COLO829 (cell line): ENCODE measurements around the gene TEAD2.

Experiments
- DNase-seq: peaks from one replicate; pipeline ENCODE4 v3.0.0; 2012; ENCODE audit warnings: low spot score

TEAD2 gene

DNA sequence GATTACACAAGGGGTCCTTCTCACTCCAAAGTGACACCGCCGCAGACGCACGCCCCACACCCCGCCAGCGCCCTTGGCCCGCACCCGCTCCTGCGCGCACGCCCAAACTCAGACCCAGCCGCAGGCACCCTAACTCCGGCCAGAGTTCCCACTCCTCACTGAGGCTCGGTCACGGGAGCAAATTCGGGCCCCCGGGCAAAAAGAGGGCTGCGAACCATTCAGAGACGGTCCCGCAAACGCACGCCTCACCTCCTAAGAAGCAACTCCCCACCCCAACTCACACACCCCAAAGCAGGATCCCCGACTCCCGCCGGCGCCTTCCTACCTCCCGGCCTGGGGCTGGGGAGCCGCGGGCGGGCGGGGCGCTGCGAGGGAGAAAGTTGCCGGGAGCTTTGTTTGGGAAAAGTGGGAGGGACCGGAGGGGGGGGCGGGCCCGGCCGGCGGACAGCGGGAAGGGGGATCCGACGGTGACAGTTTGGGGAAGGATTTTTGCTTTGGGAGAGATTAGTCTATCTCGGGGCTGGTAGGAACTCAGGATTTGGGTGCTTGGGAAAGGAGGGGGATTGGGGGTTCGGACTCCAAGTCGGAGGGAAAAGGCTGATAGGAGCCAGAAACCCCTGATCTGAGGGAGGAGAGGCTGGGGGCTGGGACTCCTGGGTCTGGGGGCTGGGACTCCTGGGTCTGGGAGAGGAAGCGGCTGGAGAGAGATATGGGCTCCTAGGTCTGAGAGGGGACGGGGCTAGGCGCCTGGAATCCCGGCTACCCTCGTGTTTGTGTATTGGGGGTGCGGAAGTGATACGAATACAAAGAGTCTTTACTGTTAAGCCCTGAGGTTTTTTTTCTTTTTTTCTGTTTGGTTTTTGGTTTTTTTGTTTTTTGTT is at the start of gene TEAD2:
TEAD2 (minus strand) TSS at position 369 of the 881 bp plus-strand sequence. CDS start 2,341 bp downstream, outside the sequence.
- DNase-seq, result peak; percentile 51

DNA sequence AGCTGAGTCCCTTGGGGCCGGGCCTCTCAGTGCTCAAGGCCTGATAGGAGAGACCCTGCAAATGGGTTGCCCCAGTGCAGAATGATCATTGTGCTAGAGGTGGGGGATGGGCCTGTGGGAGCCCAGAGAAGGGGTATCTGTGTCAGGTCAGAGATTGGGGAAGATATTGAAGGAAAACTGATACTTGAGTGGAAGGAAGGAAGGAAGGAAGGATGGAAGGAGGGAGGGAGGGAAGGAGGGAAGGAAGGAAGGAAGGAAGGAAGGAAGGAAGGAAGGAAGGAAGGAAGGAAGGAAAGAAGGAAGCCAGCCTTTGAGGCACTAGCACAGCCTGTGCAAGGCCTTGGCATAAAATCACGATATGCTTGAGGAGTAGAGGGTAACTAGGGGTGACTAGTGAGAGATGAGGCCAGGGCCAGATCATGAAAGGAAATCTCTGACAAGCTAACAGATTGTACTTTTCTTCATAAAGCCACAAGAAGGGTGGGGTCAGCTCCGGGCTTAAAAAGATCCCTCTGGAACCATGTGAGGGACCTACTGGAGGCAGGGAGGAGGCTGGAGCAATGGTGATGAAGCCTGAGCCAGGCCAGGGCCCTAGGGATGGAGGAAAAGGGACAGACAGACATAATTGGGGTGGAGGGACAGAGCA is 49.6 kb upstream of the TEAD2 start:
- DNase-seq, result no peak

DNA sequence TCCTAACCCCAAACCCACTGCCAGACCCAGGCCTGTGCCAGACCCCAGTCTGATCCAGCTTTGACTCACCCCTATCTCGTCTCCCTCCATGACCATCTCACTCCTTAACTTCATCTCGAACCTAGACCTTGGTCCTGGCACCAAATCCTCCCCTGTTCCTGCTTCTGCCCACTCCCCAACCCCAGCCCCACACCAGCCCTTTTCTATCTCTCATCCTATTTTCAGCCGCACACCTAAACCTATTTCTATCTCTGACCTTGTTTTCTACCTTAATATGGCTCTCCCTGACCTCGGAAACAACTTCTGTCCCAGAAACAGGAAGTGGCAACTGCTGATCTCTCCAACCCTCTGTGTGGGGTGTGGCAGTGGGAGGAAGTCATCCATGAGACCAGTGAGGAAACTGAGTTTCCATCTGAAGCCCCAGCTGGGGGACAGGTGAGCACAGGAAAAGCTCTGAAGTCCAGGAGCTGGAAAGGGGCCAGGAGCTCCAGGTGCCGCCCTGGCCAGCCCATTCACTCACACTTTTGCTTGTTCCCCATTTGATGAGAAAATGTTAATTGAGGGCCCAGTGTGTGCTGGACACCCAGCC is 47.3 kb upstream of the TEAD2 start:
- DNase-seq, result no peak

DNA sequence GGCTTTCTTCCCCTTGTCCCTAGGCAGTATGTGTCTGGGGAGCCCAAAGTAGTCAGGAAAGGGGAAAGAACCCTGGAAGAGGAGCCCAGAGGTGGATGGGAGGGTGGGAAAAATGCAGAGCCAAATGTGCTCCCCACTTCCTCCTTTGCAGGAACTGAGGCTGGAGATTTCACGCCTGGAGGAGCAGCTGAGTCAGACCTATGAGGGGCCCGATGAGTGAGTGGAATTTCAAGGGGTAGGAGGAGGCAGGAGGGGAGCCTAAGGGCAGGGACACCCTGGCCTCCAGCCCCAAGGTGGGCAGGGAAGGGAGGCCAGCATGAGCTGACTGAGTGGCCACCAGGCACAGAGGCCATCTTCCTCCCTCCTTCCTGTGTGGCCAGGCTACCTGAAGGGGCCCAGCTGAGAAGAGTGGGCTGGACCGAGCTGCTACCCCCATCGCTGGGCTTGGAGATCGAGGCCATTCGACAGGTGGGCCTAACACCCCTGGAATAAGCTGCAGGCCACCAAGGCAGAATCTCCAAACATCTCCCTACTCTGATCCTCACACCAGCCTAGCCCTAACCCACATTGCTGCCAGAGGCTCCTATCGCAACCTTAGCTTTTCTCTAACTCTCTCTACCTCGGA is 46.7 kb upstream of the TEAD2 start:
- DNase-seq, result no peak

DNA sequence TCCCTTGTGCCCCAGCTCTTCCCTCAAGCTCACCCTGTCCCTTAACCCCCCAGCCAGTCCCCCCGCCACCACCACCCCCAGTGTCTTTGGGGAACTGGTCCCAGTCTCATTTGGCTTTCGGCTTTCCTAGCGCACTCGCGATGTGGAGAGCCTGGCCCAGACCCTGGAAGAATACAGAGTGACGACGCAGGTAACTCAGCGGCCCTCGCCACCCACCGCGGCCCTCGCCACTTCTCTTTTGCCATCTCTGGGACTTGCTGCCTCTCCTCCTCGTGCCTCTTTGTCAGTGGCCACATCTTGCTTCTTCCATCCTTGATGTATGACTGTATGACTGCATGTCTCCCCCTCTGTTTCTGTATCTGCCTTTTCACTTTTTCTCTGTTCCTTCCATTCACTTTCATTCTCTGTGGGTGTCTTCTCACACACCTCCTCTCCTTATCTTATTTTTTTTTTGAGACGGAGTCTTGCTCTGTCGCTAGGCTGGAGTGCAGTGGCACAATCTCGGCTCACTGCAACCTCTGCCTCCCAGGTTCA is 45.3 kb upstream of the TEAD2 start:
- DNase-seq, result no peak

DNA sequence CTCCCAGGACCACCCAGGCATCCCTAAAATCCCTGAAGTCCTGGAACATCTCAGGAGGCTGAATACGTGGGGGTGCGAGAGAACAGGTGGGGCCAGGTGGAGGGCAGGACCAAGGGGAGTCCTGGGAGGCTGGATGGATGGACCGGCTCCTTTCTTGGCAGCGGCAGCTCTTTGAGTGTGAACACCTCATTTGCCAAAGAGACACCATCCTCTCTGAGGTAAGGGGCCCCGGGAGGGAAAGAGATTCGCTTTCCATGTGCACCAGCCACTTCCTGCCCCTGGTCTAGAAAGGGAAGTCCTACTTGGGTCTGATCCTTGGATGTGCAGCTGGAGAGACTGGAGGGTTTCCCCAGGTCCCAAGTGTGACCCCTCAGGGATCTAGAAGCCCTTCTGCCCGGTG is 44.9 kb upstream of the TEAD2 start:
- DNase-seq, result no peak

DNA sequence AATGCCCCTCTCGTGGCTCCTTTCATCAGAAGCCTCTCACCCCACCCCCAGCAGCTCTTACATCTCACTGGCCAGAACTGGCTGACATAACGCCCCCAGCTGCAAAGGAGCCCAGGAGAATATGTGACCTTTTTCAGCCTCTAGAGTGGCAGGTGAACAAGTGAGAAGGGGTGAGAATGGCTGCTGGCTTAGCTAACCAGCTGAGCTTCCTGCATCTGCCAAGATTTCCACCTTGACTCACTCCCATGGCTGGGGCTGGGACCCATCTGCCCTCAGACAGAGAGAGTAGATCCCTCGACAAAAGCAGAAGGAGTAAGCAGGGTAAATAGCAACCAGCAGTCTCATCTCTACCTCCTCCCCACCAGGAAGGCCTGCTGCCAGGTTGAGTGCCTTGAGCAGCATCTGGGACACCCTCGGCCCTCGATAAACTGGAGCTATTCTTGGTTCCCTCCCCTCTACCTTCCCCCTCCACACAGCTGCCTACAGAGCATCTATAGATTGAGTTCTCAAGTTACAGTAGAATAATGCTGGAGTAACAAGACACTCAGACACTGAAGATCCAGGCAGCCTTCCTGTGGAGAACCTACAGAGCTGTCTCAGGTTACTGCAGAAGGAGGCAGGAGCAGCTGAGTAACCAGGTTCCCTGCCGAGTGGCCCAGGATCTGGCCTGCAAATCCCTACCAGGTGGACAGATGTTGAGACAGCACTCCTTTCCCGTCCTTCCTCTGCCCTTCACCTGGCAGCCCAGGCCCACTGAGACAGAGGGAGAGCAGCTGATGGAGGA is 41.4 kb upstream of the TEAD2 start:
- no peak for DNase-seq

DNA sequence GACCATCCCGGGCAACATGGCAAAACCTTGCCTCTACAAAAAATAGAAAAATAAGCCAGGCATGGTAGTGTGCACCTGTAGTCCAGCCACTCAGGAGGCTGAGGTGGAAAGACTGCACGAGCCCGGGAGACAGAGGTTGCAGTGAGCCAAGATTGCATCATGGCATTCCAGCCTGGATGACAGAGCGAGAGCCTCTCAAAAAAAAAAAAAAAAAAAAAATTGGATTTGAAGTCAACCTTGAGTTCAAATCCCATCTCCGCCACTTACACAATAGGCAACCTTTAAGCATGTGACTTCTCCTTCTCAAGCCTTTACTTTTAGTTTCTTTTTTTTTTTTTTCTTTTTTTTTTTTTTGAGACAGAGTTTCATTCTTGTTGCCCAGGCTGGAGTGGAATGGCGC is 37.8 kb upstream of the TEAD2 start:
- DNase-seq, result no peak

DNA sequence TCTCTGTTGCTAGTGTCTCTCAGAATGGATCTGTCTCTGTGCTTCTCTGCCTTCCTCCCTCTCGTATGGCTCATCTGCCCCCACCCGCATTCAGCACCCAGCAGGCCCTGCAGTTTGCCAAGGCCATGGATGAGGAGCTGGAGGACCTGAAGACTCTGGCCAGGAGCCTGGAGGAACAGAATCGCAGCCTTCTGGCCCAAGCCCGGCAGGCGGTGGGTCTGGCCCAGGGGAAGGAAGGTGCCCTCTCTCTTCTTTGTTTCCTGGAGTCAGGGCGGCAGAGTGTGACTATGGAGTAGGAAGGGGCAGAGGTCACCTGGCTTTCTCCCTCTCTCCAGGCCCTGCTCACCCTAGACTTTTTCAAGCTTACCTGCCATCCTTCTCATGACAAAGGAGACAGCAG is 36.7 kb upstream of the TEAD2 start:
- no peak for DNase-seq

DNA sequence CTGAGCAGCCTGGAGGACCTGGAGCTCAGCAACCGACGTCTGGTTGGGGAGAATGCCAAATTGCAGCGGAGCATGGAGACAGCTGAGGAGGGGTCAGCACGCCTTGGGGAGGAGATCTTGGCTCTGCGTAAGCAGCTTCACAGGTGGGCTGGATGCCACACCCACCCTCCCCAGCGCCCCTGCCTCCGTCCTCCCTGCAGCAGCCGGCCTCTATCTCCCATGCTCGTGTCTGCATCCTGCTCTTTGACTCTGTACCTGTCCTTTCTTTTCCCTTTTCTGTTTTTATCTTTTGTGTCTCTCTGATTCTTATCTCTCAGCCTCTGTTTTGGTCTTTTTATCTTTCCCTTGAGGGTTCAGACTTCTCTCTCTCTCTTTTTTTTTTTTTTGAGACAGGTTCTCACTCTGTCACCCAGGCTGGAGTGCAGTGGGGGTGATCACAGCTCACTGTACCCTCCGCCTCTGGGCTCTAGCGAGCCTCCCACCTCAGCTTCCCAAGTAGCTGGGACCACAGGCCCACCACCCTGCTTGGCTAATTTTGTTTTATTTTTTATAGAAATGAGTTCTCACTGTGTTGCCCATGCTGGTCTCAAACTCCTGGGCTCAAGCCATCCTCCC is 35.9 kb upstream of the TEAD2 start:
- DNase-seq, result no peak

DNA sequence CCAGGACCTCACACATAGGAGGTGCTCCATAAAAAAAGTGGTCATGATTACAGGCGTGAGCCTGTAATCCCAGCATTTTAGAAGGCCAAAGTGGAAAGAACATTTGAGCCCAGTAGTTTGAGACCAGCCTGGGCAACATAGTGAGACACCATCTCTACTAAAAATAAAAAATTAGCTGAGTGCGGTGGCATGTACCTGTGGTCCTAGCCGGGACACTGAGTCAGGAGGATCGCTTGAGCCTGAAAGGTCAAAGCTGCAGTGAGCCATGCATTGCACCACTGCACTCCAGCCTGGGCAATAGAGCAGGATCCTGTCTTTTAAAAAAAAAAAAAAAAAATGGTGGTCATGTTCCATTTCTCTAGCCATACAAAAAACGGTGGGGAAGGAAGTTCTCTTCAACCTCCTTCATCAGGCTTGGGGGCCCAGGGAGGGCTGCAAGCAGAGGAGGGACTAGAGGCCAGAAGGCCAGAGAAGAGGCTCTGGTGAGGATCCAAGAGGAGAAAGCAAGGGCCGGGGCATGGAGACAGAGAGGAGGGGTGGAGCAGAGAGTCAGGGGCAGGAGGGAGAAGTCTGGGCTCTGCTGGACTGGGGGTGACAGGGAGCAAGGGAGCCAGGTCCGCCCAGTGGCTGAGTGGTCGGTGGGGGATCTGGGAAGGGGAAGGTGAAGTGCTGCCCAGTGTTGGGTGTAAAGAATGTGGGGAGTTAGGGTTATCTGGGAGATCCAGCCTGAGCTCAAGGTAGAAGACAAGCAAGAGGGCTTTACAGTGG is 34.7 kb upstream of the TEAD2 start:
- no peak for DNase-seq

DNA sequence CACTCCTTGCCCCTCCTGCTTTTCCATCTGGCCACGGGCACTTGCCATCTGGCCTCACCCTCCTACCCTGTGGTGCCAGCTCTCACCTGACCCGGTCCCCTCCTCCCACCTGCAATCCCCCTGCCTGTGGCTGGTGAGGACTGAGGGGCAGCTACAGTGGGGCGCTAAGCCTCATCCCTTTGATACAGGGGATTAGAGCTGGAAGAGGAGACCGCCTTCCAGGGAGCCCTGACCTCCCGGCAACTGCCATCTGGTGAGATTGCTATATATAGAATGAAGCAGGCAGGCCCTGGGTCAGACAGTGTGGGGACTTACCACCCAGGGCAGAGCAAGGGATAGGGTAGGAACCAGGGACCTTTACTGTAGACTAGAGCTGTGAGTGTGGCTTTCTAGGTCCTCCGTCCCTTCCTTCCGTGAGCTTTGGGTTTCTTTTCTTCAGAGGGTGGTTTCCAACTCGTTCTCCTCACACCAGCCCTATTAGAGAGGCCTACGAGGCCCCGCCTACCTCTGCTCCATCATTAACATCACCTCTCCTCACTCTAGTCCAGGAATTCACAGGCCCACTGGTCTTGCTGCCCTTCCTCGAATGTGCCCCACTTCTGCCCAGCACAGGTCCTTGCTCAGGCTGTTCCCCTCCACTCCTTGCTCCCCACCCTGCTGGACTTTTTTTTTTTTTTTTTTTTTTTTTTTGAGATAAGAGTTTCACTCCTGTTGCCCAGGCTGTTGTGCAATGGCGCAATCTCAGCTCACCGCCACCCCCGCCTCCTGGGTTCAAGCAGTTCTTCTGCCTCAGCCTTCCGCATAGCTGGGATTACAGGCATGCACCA is 33.6 kb upstream of the TEAD2 start:
- DNase-seq, result no peak

DNA sequence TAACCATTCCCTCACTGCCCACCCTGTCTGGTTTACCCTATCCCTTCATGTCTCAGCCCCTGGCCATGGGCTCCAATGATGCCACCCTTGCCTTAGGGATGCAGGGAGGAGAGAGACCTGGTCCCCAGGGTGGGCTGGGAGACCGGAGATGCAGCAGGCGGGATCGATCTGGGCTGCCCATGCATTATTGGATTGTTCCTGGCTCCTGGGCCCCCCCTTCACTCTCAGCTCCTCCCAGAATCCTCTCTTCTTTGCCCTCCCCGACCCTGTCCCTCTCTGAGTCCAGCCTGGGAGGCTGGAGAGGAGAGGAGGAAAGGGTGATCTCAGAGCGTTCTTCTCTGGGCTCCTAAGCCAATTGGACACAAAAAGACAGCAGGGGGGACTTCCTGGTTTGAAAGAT is 31.7 kb upstream of the TEAD2 start:
- DNase-seq, result no peak

DNA sequence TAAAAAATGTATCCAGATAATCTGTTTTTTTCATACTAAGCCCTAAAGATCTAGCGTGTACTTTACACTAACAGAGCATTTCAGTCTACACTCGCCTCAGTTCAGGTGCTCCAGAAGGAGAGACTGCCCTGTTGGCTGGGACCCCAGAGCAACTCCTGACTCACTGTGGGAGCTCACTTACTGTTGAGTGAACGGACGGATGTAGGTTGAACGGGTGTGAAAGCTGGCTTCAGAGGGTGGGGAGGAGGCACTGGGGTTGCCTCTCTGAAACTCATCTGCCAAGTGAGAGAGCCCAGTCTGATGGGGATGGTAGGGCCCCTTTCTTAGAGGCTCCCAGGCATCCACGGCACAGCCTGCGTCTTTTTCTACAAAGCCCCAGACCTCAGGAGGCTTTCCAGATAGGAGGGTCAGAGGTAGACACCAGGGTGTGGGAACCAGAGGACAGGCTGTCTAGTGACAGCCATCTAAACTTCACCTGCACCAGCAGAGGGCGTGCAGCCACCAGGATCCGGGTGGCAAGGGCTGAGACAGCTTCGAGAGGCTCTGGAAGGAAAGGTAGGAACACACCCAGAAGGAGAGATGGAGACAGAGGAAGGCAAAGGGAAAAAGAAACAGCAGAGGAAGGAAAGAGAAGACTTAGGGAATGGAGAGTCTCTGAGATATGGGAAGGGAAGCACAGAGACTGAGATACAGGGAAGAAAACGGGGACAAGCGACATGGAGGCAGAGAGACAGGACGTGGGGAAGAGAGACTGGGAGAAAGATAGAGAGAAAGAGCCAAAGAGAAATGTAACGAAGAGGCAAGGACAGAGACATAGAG is 29.6 kb upstream of the TEAD2 start:
- peak; percentile 54 for DNase-seq

DNA sequence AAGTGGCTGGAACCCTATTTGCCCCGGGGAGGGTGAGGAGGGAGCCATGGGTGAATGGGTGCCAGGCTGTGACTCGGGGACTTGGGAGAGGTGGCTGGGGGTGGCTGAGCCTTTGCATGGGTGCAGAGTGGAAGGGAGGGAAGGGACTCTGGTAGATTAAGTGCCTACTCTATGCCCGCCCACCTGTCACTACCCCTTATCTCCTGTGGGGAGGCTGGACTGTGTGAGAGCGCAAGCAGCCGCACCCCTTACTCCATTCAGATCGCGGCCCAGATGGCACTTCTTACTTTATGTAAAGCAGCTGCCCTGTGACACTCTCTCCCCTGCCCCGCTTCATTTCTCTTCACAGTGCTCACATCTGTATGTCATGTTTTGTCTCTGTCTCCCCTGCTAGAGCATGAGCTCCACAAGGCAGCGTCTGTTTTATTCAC is 28.7 kb upstream of the TEAD2 start:
- no peak for DNase-seq

DNA sequence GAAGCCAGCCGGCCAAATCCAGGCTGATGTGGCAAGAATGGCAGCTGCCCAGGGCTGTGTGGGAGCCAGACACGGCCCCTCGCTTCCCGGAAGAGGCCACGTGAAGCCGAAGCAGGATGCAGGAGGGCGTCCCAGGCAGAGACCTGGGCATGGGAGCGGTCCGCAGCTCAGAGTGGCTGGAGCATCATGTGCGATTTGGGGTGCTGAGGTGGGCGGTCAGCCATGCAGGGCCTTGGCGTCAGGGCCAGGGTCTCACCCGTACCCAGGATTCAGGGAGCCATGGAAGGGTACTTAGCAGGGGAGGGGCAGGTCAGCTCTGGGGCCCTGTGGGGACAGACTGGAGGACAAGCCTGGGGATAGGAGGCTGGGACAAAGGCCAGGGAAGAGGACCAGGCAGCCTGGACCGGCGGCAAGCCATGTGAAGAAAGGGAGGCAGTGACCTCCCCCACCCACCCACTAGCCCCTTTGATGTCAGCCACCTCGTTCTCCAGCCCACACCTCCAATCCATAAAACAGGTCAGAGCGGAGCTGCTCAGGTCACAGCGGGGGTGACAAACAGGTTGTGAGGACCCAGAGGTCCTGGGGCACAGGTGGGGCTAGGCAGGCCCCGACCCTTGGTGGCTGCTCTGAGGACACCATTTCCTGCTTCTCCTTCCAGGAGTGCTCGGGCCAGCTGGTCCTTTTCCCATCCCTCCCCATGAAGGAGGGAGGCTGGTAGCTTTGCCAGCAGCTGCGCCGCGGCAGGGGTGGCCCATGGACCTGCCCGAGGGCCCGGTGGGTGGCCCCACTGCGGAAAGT is 28.1 kb upstream of the TEAD2 start:
- no peak for DNase-seq

DNA sequence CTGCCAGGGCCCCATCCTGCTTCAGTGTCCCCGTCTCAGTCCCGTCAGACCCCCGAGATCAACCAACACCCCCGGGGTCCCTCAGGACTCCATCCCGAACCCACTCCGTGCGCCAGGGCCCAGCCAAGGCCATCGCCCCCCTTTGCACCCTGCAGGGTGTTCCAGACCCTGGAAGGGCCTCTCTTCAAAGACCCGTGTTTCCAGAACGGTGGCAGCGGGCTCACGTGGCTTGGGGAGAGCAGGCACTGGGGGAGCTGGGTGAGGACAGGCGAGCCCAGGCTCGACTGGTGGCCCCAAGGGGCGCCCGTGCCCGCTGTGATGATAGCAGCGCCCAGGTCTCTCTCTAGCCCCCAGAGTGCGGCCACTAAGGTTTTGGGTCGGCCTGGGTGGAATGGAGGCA is 27.2 kb upstream of the TEAD2 start:
- no peak for DNase-seq

DNA sequence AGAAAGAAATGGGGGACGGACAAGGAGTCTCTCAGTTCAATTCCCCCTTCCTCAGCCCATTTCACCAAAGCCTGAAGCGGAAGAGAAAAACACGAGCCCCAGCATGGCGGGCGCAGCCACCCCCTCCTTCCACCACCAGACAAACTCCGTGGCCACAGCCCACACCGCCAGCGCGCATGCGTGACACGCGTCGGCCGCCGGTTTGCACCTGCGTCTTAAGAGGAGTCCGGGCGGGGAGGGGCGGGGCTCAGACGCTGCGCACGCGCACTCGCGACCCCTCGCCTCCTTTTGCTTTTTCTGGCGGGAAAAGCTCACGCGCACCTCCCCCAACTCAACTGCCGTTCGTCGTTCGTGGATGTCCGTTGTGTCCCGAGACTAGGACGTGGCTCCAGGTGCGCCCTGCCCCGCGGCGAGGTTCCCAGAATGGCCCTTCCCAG is 25.7 kb upstream of the TEAD2 start, which contains the start of gene KASH5:
KASH5 (plus strand) TSS at position 314 of the 437 bp plus-strand sequence. CDS start 2,635 bp downstream, outside the sequence.
- DNase-seq, result peak; percentile 94
